ENCODE measurements around the gene ARVCF. TPM values are rescaled to one million over a fixed set of nuclear protein-coding genes. Genes with fewer than 3 reads are reported as not detected.

Gene ARVCF
- total and polyA plus RNA-seq, 2 donors (not counting 3 experiments of a cell fraction or from before 2014, with no cell fraction given): 81.3 to 105 TPM

DNA sequence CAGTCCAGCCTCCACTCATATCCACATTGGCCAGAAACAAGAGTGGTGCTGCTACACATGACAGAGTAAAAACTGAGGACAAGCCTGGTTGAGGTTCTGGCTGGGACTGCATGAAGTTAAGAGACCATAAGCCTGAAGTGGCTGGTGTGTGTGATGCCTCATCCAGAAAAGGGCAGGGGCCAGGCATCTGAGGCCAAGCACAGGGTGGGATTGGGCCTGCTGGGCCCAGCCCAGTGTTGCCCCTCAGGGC, 25.3 kb downstream of the ARVCF start:
- no peak overlapping the region for H2AFZ ChIP-seq (ENCODE audit: low read depth, low read length)
- TF ChIP-seq FOS (IDR thresholded peaks at IDR 0.05; ENCODE audit: borderline replicate concordance, insufficient read depth, low read length): no peak
- no peak for TF ChIP-seq CTCF (IDR thresholded peaks at IDR 0.05; ENCODE audit: extremely low read depth in 1 of 2, insufficient read depth in 1 of 2, low read depth in 1 of 2, low read length in 2 of 2)
- no peak for TF ChIP-seq POLR2AphosphoS5 (IDR thresholded peaks at IDR 0.05; ENCODE audit: insufficient read depth, low read depth, low read length)
- TF ChIP-seq MYC (IDR thresholded peaks at IDR 0.05; ENCODE audit: low read depth, low read length): no peak
- no peak for TF ChIP-seq EZH2 (IDR thresholded peaks at IDR 0.05; ENCODE audit: borderline replicate concordance, low read depth, low read length, severe bottlenecking)
- TF ChIP-seq JUN (IDR thresholded peaks at IDR 0.05; ENCODE audit: borderline replicate concordance, insufficient read depth, insufficient read length, low read depth): no peak
- DNase-seq (ENCODE audit: low read depth, low spot score) (no peak), FAIRE-seq (no peak)
- H4K20me1 ChIP-seq (replicated peaks; ENCODE audit: control insufficient read depth, extremely low read depth, insufficient read depth, low read length): no peaks in the 10 kb centered on the region
- ChIA-PET CTCF (interaction anchor here (1.7 to 2.5 kb wide), 3 partner anchors 10 to 24 kb away, joined by 4 to 9 read pairs (median 5); no protein-coding TSS in a partner anchor), POLR2A (no interaction called here)
- no peaks in the 10 kb centered on the region for H3K9me3 ChIP-seq (replicated peaks; ENCODE audit: control insufficient read depth, insufficient read depth, low read length)
- BruUV-seq (replicated peaks): no TSS peak
- intact Hi-C loops (cut with micrococcal nuclease): no loop called here
- H3K27me3 ChIP-seq (ENCODE audit: control insufficient read depth in 2 of 2, insufficient read depth in 2 of 2, low read length in 2 of 2): no peaks in the 10 kb centered on the region
- no peaks in the 10 kb centered on the region for H3K9me1 ChIP-seq (replicated peaks; ENCODE audit: control insufficient read depth, extremely low read depth, insufficient read depth, low read length)
- no peak overlapping the region for H3K4me3 ChIP-seq (replicated peaks in 1 of 3; ENCODE audit: insufficient read depth in 1 of 3, low read depth in 1 of 3, low read length in 3 of 3)
- dilution Hi-C loops (cut with MboI; ENCODE audit: extremely low pct_ligation_motif_present, low sequenced_read_pairs): no loop called here
- H3K36me3 ChIP-seq (ENCODE audit: control insufficient read depth in 2 of 2, extremely low read depth in 1 of 2, insufficient read depth in 2 of 2, low read length in 2 of 2): no peaks in the 10 kb centered on the region
- no peaks in the 10 kb centered on the region for H3K79me2 ChIP-seq (ENCODE audit: control insufficient read depth, insufficient read depth, low read length)
- no peak overlapping the region for H3K9ac ChIP-seq (replicated peaks; ENCODE audit: extremely low read depth, insufficient read depth, low read length)
- H3K27ac ChIP-seq (ENCODE audit: insufficient read depth, low read depth, low read length): no peak overlapping the region
- H3K4me2 ChIP-seq (ENCODE audit: insufficient read depth, low read length): no peak overlapping the region
- H3K4me1 ChIP-seq (ENCODE audit: control insufficient read depth, extremely low read depth, insufficient read depth, low read length): peaks cover 1% of the 10 kb centered on the region

All from endothelial cell of umbilical vein (primary cell).